Mucosa of rectum (tissue), 2 donors: ENCODE data around the gene GAGE2A.
"Not testable (repeated sequence)": the region's sequence is repeated elsewhere in the genome, so short reads cannot be mapped to it uniquely, and the experiment has no call there.

Source experiments
- H3K27ac ChIP-seq, 2 donors: one replicate each; pipeline ENCODE4 v1.7.0; 2013; ENCODE audit warnings: inconsistent platforms in 2 of 2, low read depth in 2 of 2, low read length in 2 of 2
- H3K27me3 ChIP-seq, 2 donors: one replicate each; pipeline ENCODE4 v1.7.0; 2013; ENCODE audit warnings: low read length in 2 of 2; ENCODE audit not compliant: control insufficient read depth in 2 of 2, insufficient read depth in 2 of 2
- H3K36me3 ChIP-seq, 2 donors: one replicate each; pipeline ENCODE4 v1.7.0; 2013; ENCODE audit warnings: low read length in 2 of 2; ENCODE audit not compliant: control insufficient read depth in 2 of 2, insufficient read depth in 2 of 2
- H3K4me1 ChIP-seq, 2 donors: one replicate each; pipeline ENCODE4 v1.7.0; 2013; ENCODE audit warnings: low read length in 2 of 2, mild to moderate bottlenecking in 1 of 2; ENCODE audit not compliant: control insufficient read depth in 2 of 2, insufficient read depth in 2 of 2
- H3K4me3 ChIP-seq, 2 donors: one replicate each; pipeline ENCODE4 v1.7.0; 2013; ENCODE audit warnings: low read length in 2 of 2
- H3K9ac ChIP-seq, 2 donors: one replicate each; pipeline ENCODE4 v1.7.0; 2013; ENCODE audit warnings: low read length in 2 of 2, low read depth in 1 of 2, mild to moderate bottlenecking in 1 of 2
- H3K9me3 ChIP-seq, 2 donors: one replicate each; pipeline ENCODE4 v1.7.0; 2013; ENCODE audit warnings: low read length in 2 of 2; ENCODE audit not compliant: control insufficient read depth in 2 of 2
- donor health status: healthy.
- donor health status: Normal muscosa, but diverticular disease.

The GAGE2A gene

DNA sequence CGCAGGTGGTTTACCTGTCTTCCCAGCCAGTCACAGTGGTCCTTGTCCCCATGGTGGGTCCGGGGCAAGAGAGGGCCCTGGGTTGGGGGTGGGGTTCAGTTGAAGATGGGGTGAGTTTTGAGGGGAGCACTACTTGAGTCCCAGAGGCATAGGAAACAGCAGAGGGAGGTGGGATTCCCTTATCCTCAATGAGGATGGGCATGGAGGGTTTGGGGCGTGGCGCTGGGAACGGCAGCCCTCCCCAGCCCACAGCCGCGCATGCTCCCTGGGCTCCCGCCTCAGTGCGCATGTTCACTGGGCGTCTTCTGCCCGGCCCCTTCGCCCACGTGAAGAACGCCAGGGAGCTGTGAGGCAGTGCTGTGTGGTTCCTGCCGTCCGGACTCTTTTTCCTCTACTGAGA, 9.4 kb downstream of the GAGE2A start, which contains the start of gene GAGE1:
Gene GAGE1 (plus strand): TSS at position 301 of the 400 bp plus-strand sequence. CDS start 1,155 bp downstream, outside the sequence.
- H3K27me3 ChIP-seq, H3K36me3 ChIP-seq, H3K27ac ChIP-seq, H3K9me3 ChIP-seq, H3K4me3 ChIP-seq, H3K9ac ChIP-seq, H3K4me1 ChIP-seq: not testable (repeated sequence)

DNA sequence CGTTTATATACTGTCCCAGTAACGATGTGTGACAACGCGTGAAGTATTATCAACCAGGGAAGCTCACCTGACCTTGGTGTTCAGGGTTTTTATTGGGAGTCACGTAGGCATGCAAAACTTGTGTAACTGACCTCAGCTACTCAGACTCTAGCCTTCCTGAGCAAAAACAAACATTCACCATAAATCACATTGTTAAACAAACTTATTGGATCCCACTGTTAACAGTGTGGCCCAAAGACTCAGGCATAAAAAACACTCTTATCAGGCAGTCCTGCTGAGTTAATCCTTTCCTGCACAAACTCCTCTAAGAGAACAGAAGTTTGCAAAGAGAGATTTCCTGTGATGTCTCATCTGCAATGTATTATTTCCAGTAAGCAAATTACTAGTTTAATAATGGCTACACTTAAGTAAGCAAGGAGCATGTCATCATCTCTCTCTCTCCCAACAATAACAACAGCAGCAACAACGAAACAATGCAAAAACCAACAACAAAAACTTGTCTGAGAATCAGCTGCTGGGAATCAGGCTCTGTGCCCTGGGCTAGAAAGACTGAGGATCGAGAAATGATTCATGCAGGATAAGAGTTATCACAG, 21.5 kb downstream of the GAGE2A start:
- H3K4me1 ChIP-seq, result no peaks in the 10 kb centered on the region

DNA sequence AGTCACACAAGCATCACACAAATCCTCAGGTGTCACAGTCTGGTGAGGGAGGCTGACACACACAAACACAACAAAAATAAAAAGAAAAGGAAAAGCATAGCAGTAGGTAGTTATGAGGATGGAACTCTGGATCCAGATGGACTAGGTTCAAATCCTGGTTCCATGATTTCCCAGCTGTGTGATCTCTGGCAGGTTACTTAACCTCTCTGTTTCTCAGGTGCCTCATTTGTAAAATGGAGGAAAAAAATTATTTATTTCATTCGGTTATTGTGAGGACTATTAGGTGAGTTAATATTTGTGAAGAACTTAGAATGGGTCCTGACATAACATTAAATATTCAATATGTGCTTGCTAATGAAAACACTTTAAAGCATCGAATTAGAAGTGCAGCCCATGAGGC, 29.3 kb downstream of the GAGE2A start:
- H3K4me3 ChIP-seq, result no peak overlapping the region
- peaks cover 0 to 2% of the 10 kb centered on the region in 2 donors for H3K27me3 ChIP-seq

More for the DNA sequence above, 21.5 kb downstream of the GAGE2A start:
- H3K9ac ChIP-seq, result no peak overlapping the region
- H3K4me3 ChIP-seq, result no peak overlapping the region
- peaks cover 0 to 6% of the 10 kb centered on the region in 2 donors for H3K27me3 ChIP-seq
- H3K36me3 ChIP-seq, result no peaks in the 10 kb centered on the region
- H3K9me3 ChIP-seq, result no peaks in the 10 kb centered on the region
- H3K27ac ChIP-seq, result no peak overlapping the region

DNA sequence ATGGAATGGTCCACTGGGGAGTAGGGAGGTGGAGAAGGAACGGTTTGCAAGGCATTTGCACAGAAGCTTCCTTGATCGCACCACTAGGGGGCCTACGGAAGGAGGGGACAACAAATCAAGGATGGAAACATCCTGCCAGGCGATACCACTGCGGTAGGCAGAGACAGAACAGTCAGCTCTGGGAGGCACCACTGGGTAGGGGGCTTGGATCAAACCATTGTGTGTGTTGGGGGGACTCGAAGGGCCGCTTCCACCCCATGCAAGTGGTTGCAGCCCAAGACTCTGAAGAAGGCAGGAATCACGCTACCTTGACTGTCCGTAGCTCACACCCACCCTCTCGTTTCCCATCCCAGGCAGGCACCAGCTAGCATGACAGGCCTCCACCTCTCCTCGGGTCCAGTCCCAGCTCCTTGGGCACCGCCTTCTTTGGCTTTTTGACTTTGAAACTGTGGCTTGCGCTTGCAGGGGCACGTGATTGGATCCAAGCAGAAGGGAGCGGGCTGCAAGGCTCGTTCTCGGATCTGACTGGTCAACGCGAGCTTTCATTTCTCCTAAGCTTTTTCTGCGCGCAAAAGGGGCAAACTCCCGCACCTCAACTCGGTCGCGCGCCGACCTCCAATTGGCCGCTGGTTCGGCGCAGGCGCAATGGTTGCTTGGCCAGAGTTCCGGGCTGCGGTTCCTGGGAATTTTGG, 37.9 kb downstream of the GAGE2A start:
- no peak overlapping the region for H3K4me3 ChIP-seq
- no peaks in the 10 kb centered on the region for H3K4me1 ChIP-seq
- no peaks in the 10 kb centered on the region for H3K9me3 ChIP-seq
- no peak overlapping the region for H3K9ac ChIP-seq
- H3K27me3 ChIP-seq, result no peaks in the 10 kb centered on the region
- H3K36me3 ChIP-seq, result no peaks in the 10 kb centered on the region
- H3K27ac ChIP-seq, result no peak overlapping the region

More for the DNA sequence above, 29.3 kb downstream of the GAGE2A start:
- Histone ChIP-seq H3K4me1 (no peaks in the 10 kb centered on the region), H3K9ac (no peak overlapping the region), H3K27ac (no peak overlapping the region), H3K9me3 (no peaks in the 10 kb centered on the region), H3K36me3 (no peaks in the 10 kb centered on the region)

DNA sequence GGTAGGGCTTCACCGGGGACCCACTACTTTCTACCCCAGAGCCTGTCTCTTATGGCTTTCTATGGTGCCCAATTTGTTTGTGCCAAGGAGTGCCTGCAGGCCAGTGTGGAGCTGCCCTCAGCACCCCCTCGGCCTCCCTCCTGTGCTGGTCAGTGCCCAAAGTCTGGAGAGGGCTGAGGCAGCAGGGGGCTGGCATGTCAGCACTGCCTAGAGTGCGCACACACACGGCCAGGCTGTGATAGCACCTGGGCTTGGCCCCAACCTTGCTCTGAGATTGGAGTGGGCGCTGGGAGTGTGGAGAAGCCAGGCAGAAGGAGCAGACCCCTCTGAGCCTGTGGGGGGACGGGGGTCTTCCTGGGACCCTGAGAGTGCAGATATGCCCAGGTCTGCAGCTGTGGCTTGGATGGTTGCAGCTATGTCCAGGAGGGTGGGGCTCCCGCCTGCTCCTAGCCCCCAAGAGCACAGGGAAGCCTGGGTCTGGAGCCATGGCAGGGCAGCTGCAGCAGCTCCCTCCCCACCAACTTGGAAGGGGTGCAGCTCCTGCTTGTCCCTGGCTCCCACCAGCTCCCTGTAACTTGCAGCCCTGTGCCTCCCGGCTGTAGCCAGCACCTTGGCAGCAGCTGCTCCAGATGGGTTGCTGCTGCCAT, 55.8 kb downstream of the GAGE2A start:
- Histone ChIP-seq H3K9ac (no peak overlapping the region), H3K4me3 (no peak overlapping the region), H3K9me3 (no peaks in the 10 kb centered on the region), H3K4me1 (no peaks in the 10 kb centered on the region), H3K27me3 (peaks cover 0 to 5% of the 10 kb centered on the region in 2 donors), H3K36me3 (no peaks in the 10 kb centered on the region), H3K27ac (no peak overlapping the region)
